Activated CD8-positive, alpha-beta memory T cell treated with anti-CD3 and anti-CD28 coated beads for 36 hours (primary cell): ENCODE results near the gene NECAB2. TPM values are rescaled to one million over a fixed set of nuclear protein-coding genes. Genes with fewer than 3 reads are reported as not detected.

Source experiments
- CTCF ChIA-PET: fragments of 350-600 bp; sonication (Branson Sonifier 250); formaldehyde crosslinking; loops from one replicate; lab custom pipeline; 2021; ENCODE audit warnings: antibody characterized with exemption; lab: Charles Lee
- POLR2A ChIA-PET: fragments of 350-600 bp; sonication (Branson Sonifier 250); formaldehyde crosslinking; loops from one replicate; lab custom pipeline; 2021; ENCODE audit warnings: antibody characterized with exemption; lab: Charles Lee
- total RNA-seq, 2 experiments: library from RNA; stranded (reverse); gene quantifications; one replicate each; pipeline ENCODE4 v1.2.3, GENCODE V29; 2021

NECAB2 gene
- total RNA-seq, 2 experiments from 2014 or later: not detected

- POLR2A ChIA-PET: no interaction called here
- CTCF ChIA-PET: no interaction called here
Measured at GRCh38 chr16:84033251-84034195, 65.5 kb downstream of the NECAB2 start.

DNA sequence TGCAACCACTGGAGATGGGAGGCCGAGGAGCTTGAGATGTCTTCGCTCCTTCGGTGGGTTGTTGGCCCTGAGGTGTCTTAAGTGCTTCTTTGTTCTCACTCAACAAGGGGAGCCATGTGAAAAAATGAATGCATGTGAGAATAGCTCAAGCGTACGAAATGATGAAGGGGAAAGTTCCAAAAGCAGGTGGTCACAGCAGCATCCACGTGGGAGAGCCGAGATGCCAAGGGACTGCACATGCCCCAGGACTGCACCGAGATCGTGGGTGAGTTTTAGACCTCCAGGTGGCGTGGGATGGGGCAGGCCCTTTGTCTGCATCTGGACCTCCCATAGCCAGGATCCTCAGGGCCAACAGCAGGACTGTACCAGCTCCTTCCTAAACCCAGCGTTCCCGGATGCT, 66.5 kb downstream of the NECAB2 start:
- ChIA-PET POLR2A (no interaction called here), CTCF (no interaction called here)

- POLR2A ChIA-PET: no interaction called here
Measured at GRCh38 chr16:84036131-84036530, 68.1 kb downstream of the NECAB2 start.

GRCh38 chr16:84036982-84037425, 69.0 kb downstream of the NECAB2 start:
- ChIA-PET POLR2A (interaction anchor here (1.0 kb wide), 1 partner anchor 16 kb away, joined by 5 read pairs; no protein-coding TSS in a partner anchor), CTCF (no interaction called here)

More at GRCh38 chr16:84036131-84036530, 68.1 kb downstream of the NECAB2 start:
- CTCF ChIA-PET: no interaction called here

- POLR2A ChIA-PET: no interaction called here
- CTCF ChIA-PET: no interaction called here
Measured at GRCh38 chr16:84038469-84038868, 70.4 kb downstream of the NECAB2 start.

DNA sequence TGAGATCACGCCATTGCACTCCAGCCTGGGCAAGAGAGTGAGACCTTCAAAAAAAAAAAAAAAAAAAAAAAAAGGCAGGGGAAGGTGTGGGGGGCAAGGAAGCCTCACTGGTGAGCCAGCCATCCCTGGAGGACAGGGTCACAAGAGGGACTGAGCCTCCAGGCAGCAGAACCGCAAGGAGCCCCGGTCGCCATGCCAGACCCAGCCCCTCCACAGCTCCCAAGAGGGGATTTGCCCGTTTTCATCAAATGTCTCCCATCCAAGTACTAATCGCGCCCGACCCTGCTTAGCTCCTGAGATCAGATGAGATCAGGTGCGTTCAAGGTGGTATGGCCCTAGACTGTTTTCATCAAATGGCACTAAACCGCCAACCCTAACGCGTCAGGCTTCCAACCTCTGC, 71.7 kb downstream of the NECAB2 start:
- CTCF ChIA-PET: interaction anchor here (1.5 kb wide), 1 partner anchor 26 kb away, joined by 3 read pairs; no protein-coding TSS in a partner anchor
- POLR2A ChIA-PET: no interaction called here

- CTCF ChIA-PET: interaction anchor here (1.5 kb wide), 1 partner anchor 25 kb away, joined by 3 read pairs; no protein-coding TSS in a partner anchor
- POLR2A ChIA-PET: no interaction called here
Measured at GRCh38 chr16:84040226-84040822, 72.3 kb downstream of the NECAB2 start.

DNA sequence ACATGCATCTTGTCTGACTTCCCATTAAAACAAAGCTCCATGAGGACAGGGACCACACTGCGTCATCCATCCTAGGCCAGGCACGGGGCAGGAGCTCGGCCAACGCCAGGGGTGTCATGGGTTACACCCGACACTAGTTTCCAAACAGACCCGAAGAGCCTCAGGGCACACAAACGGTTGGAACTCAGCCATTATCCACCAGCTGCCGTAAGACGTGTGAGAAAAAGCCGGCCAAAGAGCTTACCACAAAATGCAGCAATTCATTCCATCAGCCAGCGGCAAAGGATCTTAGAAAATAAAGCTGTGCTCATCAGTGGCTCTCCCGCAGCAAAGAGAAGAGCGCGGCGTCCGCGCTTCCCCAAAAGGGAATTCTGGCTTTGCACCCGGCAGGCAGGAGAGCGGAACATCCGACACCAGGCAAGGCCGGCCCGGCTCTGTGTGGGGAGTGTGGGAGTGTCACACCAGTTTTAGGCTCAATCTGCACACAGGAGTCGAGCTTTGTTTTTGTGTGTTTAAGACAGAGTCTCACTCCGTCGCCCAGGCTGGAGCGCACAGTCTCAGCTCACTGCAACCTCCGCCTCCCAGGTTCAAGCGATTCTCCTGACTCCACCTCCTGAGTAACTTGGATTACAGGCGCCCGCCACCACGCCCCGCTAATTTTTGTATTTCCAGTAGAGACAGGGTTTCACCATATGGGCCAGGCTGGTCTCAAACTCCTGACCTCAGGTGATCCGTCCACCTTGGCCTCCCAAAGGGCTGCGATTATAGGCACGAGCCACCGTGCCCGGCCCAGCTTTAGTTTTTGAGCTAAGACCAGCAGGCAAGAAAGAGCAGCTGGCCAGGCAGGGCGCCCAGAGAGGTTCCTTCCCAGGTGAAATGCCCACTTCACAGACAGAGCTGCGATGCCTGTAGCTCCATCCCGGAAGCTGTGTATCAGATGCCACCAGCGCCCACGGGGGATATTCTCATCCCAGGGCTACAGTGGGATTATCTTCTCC, 73.1 kb downstream of the NECAB2 start:
- CTCF ChIA-PET: interaction anchor here (1.5 kb wide), 1 partner anchor 25 kb away, joined by 3 read pairs; no protein-coding TSS in a partner anchor

DNA sequence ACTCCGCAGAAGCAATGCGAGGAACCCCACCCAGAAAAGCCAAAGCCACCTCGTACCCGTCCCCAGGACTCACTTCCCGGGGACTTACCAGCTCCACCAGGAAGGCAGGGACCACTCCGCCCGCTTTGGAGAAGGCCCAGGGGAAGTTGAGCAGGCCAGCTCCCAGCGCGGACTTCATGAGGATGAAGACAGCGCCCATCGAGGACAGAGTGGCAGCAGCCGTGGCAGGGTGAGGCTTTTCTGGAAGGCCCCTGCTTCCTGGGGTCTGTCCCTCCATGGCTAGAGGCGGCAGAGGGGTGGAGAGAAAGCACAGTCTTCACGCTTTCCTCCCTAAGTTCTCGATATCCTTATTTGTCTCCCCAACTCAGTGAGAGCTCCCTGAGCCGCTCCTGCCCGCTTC, 73.8 kb downstream of the NECAB2 start:
- ChIA-PET CTCF (no interaction called here), POLR2A (no interaction called here)

More for the DNA sequence above, 73.1 kb downstream of the NECAB2 start:
- POLR2A ChIA-PET: no interaction called here

- ChIA-PET POLR2A (no interaction called here), CTCF (no interaction called here)
Measured at GRCh38 chr16:84042308-84042878, 74.3 kb downstream of the NECAB2 start, which contains the start of gene SLC38A8. Gene SLC38A8, minus strand, starts transcription at chr16:84042795. Its CDS starts 638 bp downstream, at chr16:84042157.

DNA sequence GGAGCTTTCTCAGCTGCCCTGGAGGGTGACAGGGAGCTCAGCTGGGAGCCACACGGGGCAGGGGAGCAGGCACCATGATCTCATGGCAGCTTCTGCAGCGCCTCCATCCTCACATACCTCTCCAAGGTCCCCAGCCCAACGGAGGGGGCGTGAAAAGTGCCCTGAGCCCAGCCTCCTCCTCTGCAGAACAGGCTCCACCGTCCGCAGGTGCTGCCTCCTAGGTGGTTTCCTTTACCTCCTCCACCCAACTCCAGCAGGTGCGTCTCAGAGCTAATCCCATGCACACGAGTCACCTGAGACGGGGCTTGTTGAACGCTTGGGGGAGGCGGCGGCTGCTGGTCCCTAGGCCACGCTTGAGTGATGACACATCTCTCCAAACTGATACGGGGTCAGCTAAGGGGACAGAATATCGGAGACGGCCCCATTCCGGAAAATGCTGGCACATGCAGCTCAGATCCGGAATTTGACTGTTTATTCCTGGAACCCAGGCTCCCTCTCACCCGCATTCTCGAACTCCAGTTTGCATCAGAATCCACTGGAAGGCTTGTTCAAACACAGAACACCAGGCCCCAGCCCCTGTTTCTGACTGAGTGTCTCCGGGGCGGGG, 74.9 kb downstream of the NECAB2 start:
- POLR2A ChIA-PET: no interaction called here
- CTCF ChIA-PET: no interaction called here

- ChIA-PET CTCF (interaction anchor here (1.3 kb wide), 1 partner anchor 19 kb away, joined by 3 read pairs; no protein-coding TSS in a partner anchor), POLR2A (no interaction called here)
Measured at GRCh38 chr16:84043486-84044117, 75.6 kb downstream of the NECAB2 start.

GRCh38 chr16:84044118-84044488, 76.1 kb downstream of the NECAB2 start:
- POLR2A ChIA-PET: no interaction called here
- CTCF ChIA-PET: interaction anchor here (1.3 kb wide), 1 partner anchor 19 kb away, joined by 3 read pairs; no protein-coding TSS in a partner anchor

DNA sequence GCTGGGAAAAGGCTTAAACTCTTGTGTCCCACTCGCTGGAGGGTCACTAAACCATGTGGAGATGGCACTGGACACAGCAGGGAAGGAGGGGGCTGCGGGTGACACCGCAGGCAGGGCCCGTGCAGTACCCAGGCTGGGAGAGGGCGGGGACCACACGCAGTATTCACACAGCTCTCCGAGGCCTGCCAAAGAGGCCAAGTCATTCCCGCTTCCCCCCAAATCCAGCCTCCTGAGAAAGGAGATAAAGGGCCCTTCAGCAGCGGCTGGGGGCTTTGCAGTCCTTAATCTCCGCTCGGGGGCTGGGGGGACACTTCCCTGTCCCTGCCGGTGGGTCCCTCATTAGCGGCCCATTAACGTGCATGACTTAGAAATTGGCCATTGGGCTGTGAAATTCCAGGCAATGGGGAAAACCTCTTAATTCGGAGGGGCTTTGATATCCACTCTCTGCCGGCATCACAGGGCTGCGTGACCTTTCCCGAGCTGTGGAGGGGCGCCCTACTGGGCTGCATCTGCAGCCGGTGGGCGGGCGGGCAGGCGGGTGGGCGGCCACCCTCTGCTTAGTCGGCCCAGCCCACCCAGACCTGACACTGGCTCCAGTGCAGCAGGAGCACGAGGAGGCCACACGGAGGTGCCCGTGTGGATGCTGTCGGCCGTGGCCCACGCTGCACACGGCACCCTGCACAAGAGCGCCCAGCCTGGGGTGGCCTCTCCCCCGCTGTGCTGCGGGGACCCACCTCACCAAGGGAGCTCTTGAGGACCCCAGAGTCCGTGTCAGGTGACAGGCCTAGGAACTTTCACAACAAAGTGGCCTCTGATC, 77.2 kb downstream of the NECAB2 start:
- CTCF ChIA-PET: interaction anchor here (1.3 to 1.8 kb wide), 2 partner anchors 18 to 88 kb away, joined by 3 to 5 read pairs; no protein-coding TSS in a partner anchor
- POLR2A ChIA-PET: no interaction called here

DNA sequence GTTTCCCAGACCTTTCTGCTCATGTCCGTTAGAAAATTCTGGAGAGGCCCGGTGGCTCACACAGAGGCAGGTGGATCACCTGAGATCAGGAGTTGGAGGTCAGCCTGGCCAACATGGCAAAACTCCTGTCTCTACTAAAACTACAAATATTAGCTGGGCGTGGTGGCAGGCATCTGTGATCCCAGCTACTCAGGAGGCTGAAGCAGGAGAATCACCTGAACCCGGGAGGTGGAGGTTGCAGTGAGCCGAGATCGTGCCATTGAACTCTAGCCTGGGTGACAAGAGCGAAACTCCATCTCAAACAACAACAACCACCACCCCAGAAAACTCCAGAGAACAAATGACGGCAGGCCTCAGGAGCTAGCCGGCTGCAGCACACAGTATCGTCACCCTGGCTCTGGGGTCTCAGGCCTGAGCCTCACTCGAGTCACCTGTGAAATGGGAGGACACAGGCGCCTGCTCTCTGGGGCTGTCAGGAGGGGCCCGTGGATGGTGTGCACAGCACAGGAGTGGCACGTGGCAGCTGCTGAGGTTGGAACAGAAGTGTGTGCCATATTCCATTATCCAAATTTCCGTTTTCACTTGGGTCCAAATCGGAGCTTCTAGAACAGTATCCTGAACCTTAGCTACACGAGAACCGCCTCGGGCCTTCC, 77.9 kb downstream of the NECAB2 start:
- CTCF ChIA-PET: interaction anchor here (0.7 to 1.8 kb wide), 4 partner anchors 13 to 459 kb away, joined by 3 to 5 read pairs (median 3); no protein-coding TSS in a partner anchor
- POLR2A ChIA-PET: no interaction called here

DNA sequence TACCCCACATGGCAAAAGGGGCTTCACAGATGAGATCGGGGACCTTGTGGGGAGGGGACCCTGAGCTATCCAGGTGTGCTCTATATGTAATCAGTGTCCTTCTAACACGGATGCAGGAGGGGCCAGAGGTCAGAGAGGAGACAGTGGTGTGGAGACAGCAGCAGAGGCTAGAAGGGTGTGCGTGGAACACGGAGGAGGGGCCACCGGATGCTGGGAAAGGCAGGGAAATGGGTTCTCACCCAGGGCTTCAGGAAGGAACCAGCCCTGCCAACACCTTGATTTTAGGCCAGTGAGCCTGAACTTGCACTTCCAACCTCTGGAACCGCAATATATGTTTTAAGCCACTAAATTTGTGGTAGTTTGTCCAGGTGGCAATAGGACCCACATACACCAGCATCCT, 79.2 kb downstream of the NECAB2 start:
- POLR2A ChIA-PET: no interaction called here
- CTCF ChIA-PET: interaction anchor here (1.8 kb wide), 1 partner anchor 90 kb away, joined by 5 read pairs; no protein-coding TSS in a partner anchor
